GM13977 (cell line): ENCODE measurements around the gene TNFAIP8L1.

Experiments used
- DNase-seq: peaks from one replicate; pipeline ENCODE4 v3.0.0; 2012; ENCODE audit warnings: low spot score
- in situ Hi-C: fragments of 300-500 bp; cut with MboI; formaldehyde crosslinking; loops from one replicate; pipeline ENCODE4 v1.12.0; 2022; ENCODE audit warnings: low sequenced_read_pairs, low pct_unique_long_range_greater_than_20kb, mixed read lengths, inconsistent platforms; ENCODE audit not compliant: unreplicated experiment
- TF ChIP-seq, protein P1 (sequence below): IDR thresholded peaks from 2 replicates; pipeline ENCODE4 v1.5.1; 2012; ENCODE audit warnings: mild to moderate bottlenecking, control low read depth; ENCODE audit not compliant: insufficient read depth; ENCODE audit errors: extremely low read depth, missing control alignments

The TNFAIP8L1 gene

DNA sequence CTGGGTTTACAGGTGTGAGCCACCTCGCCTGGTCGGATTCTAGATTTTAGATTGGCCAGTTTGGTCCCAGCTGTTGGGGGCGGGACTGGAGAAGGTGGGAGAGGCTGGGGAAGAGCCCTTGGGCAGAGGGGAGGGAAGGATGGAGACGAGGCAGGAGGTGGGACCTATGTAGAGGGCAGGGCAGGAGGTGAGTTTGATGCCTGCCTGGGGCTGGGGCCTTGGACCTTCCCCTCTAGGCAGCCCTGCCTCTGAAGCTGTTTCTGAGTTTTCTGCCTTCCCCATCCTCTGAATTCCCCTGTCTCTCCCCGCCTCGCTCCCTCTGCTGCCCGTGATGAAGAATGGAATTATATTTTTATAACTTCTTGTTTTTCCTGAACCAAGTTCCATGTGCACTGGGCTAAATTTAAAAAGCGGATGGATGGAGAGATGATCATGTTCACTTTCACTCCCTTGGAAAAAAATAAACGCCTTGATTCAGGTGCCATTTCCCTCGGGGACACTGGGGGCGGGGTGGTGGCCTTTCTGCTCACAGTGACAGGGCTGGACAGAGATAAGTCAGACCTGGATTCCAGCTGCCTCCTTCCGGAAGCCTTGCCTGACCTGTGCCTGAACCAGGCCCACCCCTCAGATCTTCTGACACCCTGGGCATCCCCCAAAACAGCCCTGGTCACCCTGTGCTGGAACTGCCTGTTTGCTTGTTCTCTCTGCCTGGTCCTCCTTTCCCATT, 16.5 kb upstream of the TNFAIP8L1 start:
- TF ChIP-seq, protein P1, sequence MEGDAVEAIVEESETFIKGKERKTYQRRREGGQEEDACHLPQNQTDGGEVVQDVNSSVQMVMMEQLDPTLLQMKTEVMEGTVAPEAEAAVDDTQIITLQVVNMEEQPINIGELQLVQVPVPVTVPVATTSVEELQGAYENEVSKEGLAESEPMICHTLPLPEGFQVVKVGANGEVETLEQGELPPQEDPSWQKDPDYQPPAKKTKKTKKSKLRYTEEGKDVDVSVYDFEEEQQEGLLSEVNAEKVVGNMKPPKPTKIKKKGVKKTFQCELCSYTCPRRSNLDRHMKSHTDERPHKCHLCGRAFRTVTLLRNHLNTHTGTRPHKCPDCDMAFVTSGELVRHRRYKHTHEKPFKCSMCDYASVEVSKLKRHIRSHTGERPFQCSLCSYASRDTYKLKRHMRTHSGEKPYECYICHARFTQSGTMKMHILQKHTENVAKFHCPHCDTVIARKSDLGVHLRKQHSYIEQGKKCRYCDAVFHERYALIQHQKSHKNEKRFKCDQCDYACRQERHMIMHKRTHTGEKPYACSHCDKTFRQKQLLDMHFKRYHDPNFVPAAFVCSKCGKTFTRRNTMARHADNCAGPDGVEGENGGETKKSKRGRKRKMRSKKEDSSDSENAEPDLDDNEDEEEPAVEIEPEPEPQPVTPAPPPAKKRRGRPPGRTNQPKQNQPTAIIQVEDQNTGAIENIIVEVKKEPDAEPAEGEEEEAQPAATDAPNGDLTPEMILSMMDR, result no peak
- no peak for DNase-seq
- in situ Hi-C loops, result loop anchor here (10.0 kb wide), 1 partner anchor 48 kb away; no protein-coding TSS in a partner anchor

DNA sequence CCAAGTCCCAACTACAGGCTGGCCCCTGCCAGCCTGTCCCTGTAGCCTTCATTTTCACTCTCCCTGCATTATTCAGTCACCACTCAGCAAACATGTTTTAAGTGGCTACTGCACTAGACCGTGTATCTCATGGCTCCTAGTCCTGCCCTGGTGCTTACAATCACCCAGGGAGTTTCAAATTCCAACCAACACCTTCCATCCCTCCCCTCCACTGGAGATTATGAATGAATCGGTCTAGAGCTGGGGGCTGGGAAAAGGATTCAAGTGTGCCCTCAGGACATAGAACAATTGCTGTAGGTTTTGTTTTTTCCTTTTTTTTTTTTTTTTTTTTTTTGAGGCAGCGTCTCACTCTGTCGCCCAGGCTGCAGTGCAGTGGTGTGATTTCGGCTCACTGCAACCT, 15.0 kb upstream of the TNFAIP8L1 start:
- TF ChIP-seq, protein P1, result no peak
- in situ Hi-C loops, result loop anchor here (10.0 kb wide), 1 partner anchor 50 kb away; no protein-coding TSS in a partner anchor

DNA sequence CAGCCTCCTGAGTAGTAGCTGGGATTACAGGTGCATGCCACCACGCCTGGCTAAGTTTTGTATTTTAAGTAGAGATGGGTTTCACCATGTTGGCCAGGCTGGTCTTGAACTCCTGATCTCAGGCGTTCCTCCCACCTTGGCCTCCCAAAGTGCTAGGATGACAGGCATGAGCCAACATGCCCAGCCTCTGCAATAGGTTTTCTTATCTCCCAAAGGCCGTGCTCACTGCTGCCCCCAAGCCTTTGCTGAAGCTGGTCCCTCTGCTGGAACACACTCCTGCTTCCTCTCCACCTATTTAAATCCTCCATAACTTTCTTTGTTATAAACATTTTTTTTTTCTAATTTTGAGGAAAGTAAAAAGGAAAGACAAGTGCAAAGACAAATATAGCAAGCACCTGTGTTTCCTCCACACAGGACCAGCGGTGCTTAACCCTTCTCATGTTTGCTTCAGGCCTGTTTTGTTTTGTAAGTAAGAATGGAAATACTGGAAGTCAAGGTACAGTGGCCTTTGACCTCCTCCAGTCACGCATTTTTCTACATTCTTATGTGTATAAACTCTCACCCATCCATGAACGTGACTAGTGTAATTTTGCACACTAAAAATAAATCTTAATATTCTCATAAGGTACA, 14.5 kb upstream of the TNFAIP8L1 start:
- no peak for DNase-seq
- in situ Hi-C loops, result loop anchor here (10.0 kb wide), 1 partner anchor 50 kb away; no protein-coding TSS in a partner anchor
- TF ChIP-seq, protein P1, result peak; percentile 32

More for the DNA sequence above, 15.0 kb upstream of the TNFAIP8L1 start:
- no peak for DNase-seq

DNA sequence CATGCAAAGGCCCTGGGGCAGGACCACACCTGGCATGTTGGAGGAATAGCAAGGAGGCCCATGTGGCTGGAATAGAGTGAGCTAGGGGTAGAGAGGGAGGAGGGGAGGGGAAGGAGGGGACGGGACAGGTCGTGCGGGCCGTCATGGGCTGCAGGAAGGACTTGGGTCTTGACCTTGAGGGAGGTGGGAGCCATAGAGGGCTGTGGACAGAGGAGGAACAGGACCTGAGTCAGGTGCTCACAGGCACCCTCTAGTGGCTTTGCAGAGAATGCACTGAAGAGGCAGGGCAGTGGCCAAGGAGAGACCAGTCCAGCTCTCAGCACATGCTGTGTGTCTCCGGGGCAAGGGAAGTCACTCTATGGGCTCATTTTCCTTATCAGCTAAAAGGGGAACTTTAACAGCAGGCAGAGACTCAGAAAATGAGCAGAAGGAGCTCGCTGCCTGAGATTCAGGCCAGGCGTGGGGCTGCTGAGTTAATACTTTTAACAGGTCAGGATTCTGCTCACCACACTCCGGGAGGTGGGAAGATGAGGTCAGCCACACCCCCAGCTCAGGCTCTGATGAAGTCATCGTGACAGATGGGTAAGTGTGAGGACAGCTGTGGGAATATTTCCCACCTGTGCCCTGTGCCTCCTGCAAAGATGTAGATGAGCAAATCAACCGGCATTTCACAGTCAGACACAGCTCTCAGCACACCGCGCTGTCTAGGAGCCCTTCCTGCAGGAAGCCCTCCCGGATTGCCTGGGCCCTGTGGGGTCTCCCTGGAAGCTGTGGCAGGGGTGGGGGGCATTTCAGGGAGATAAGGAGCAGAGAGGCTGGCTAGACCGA, 6.0 kb upstream of the TNFAIP8L1 start:
- DNase-seq, result peak; percentile 71
- TF ChIP-seq, protein P1, result peak; percentile 84
- in situ Hi-C loops, result no loop called here

DNA sequence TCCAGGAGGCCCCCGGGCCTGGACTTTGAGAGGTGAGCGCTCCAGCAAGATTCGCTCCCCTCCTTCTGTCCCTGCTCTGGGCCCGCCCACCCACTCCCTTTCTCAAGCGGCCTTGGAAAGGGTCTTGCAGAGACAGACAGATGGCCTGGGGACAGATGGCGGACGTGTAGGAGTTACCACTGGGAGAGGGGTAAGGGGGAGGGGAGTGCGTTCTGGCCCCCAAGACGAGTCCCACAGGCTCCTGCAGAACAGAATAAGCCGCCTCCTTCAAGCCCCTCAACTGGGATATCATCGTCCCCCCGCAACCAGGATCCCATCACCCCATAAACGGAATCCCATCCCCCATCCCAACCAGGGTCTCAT, 3.6 kb upstream of the TNFAIP8L1 start:
- DNase-seq, result no peak
- in situ Hi-C loops, result no loop called here

DNA sequence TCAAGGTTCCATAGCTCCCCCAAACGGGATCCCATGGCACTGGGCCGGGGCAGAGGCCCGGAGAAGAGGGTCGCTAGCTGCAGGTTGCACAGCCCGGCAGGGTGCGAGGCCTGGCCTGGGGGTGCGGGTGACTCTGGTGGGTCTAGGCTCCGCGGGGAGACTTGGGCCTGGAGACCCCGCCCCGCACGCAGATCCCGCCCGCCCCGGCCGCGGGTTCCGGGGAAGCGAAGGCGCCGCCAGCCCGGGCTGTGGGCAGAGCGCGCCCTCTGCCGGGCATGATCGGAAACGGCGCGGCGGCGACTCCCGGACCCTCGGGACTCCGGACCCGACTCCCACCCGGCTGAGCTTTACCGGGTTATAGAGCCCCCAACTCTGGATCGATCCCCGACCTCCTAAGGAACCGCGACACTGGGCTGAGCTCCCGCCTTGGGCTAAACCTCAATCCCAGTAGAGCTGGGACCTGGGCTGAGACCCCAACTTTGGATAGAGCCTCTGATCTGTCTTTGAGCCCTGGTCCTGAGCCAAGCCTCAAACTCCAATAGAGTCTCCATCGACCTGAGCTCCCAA, 3.1 kb upstream of the TNFAIP8L1 start:
- peak; percentile 85 for DNase-seq
- in situ Hi-C loops, result no loop called here
- TF ChIP-seq, protein P1, result peak; percentile 86

More for the DNA sequence above, 3.6 kb upstream of the TNFAIP8L1 start:
- TF ChIP-seq, protein P1, result no peak
